ENCODE measurements around the gene SS18.
"Not testable (repeated sequence)": the region's sequence is repeated elsewhere in the genome, so short reads cannot be mapped to it uniquely, and the experiment has no call there.

Gene SS18

GRCh38 chr18:26127786-26128185, 37.4 kb upstream of the SS18 start:
- Histone ChIP-seq H2AK5ac (ENCODE audit: low read length) (no peak overlapping the region), H3K4me3 (ENCODE audit: low read length) (no peak overlapping the region), H3K27ac (ENCODE audit: low read depth, low read length) (no peak overlapping the region), H3K4me2 (ENCODE audit: low read length) (no peak overlapping the region), H3K9ac (ENCODE audit: low read length) (no peak overlapping the region), H3K18ac (ENCODE audit: low read length) (no peak overlapping the region), H3K79me1 (ENCODE audit: low read length) (no peaks in the 10 kb centered on the region), H3K27me3 (ENCODE audit: insufficient read depth, low read length, poor library complexity) (no peaks in the 10 kb centered on the region), H4K5ac (ENCODE audit: low read length) (no peak overlapping the region), H3K56ac (ENCODE audit: low read length) (no peak overlapping the region), H2BK15ac (replicated peaks; ENCODE audit: low read depth) (no peak overlapping the region), H3K4me1 (ENCODE audit: control insufficient read depth, low read depth, low read length) (no peaks in the 10 kb centered on the region), H2BK5ac (ENCODE audit: low read length) (no peak overlapping the region), H3K36me3 (ENCODE audit: control insufficient read depth, insufficient read depth, low read length) (no peaks in the 10 kb centered on the region), H3K4ac (ENCODE audit: low read depth, low read length) (no peak overlapping the region), H2BK120ac (ENCODE audit: low read depth, low read length) (no peak overlapping the region), H3K23ac (ENCODE audit: low read length) (no peak overlapping the region), H3K79me2 (ENCODE audit: control insufficient read depth, insufficient read depth, low read length) (no peaks in the 10 kb centered on the region), H4K8ac (ENCODE audit: low read depth, low read length) (no peak overlapping the region)
- DNase-seq = no peak
- WGBS (ENCODE audit: extremely low coverage, insufficient coverage, low lambda C conversion rate) = no CpG with 5 or more reads among the region's 5 CpGs

GRCh38 chr18:26121994-26122393, 31.6 kb upstream of the SS18 start:
- H4K8ac ChIP-seq (ENCODE audit: low read depth, low read length); H3K56ac ChIP-seq (ENCODE audit: low read length); H2BK5ac ChIP-seq (ENCODE audit: low read length); H4K5ac ChIP-seq (ENCODE audit: low read length); H3K4me3 ChIP-seq (ENCODE audit: low read length); H3K79me2 ChIP-seq (ENCODE audit: control insufficient read depth, insufficient read depth, low read length); H3K23ac ChIP-seq (ENCODE audit: low read length); DNase-seq; H3K4me1 ChIP-seq (ENCODE audit: control insufficient read depth, low read depth, low read length); H3K4ac ChIP-seq (ENCODE audit: low read depth, low read length); H2BK15ac ChIP-seq (replicated peaks; ENCODE audit: low read depth); H2BK120ac ChIP-seq (ENCODE audit: low read depth, low read length); H2AK5ac ChIP-seq (ENCODE audit: low read length); H3K18ac ChIP-seq (ENCODE audit: low read length); H3K27ac ChIP-seq (ENCODE audit: low read depth, low read length); H3K79me1 ChIP-seq (ENCODE audit: low read length); H3K36me3 ChIP-seq (ENCODE audit: control insufficient read depth, insufficient read depth, low read length); H3K27me3 ChIP-seq (ENCODE audit: insufficient read depth, low read length, poor library complexity); H3K9ac ChIP-seq (ENCODE audit: low read length); H3K4me2 ChIP-seq (ENCODE audit: low read length): not testable (repeated sequence)
- no CpG with 5 or more reads among the region's 2 CpGs for WGBS (ENCODE audit: extremely low coverage, insufficient coverage, low lambda C conversion rate)

DNA sequence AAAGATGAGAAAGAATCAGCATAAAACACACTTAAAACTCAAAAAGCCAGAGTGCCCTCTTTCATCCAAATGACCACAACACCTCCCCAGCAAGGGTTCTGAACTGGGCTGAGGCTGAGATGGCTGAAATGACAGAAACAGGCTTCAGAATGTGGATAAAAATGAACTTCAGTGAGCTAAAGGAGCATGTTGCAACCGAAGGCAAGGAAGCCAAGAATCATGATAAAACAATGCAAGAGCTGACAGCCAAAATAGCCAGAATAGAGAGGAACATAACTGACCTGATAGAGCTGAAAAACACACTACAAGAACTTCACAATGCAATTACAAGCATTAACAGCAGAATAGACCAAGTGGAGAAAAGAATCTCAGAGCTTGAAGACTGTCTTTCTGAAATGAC, 31.1 kb upstream of the SS18 start:
- Histone ChIP-seq H3K9ac (ENCODE audit: low read length) (no peak overlapping the region), H2BK120ac (ENCODE audit: low read depth, low read length) (no peak overlapping the region), H3K4me3 (ENCODE audit: low read length) (no peak overlapping the region), H4K8ac (ENCODE audit: low read depth, low read length) (no peak overlapping the region), H2BK15ac (replicated peaks; ENCODE audit: low read depth) (no peak overlapping the region), H2AK5ac (ENCODE audit: low read length) (no peak overlapping the region), H2BK5ac (ENCODE audit: low read length) (no peak overlapping the region), H3K79me1 (ENCODE audit: low read length) (no peaks in the 10 kb centered on the region), H4K5ac (ENCODE audit: low read length) (no peak overlapping the region), H3K56ac (ENCODE audit: low read length) (no peak overlapping the region), H3K4me2 (ENCODE audit: low read length) (no peak overlapping the region), H3K27ac (ENCODE audit: low read depth, low read length) (no peak overlapping the region), H3K27me3 (ENCODE audit: insufficient read depth, low read length, poor library complexity) (no peaks in the 10 kb centered on the region), H3K36me3 (ENCODE audit: control insufficient read depth, insufficient read depth, low read length) (no peaks in the 10 kb centered on the region), H3K4ac (ENCODE audit: low read depth, low read length) (no peak overlapping the region), H3K23ac (ENCODE audit: low read length) (no peak overlapping the region), H3K79me2 (ENCODE audit: control insufficient read depth, insufficient read depth, low read length) (no peaks in the 10 kb centered on the region), H3K18ac (ENCODE audit: low read length) (no peak overlapping the region), H3K4me1 (ENCODE audit: control insufficient read depth, low read depth, low read length) (no peaks in the 10 kb centered on the region)
- DNase-seq = no peak
- WGBS (ENCODE audit: extremely low coverage, insufficient coverage, low lambda C conversion rate) = no CpG with 5 or more reads among the region's 1 CpG

- Histone ChIP-seq H3K27ac (ENCODE audit: low read depth, low read length) (no peak overlapping the region), H3K4me2 (ENCODE audit: low read length) (no peak overlapping the region), H3K79me2 (ENCODE audit: control insufficient read depth, insufficient read depth, low read length) (no peaks in the 10 kb centered on the region), H3K4me3 (ENCODE audit: low read length) (no peak overlapping the region), H2BK15ac (replicated peaks; ENCODE audit: low read depth) (no peak overlapping the region), H2AK5ac (ENCODE audit: low read length) (no peak overlapping the region), H3K18ac (ENCODE audit: low read length) (no peak overlapping the region), H3K4me1 (ENCODE audit: control insufficient read depth, low read depth, low read length) (no peaks in the 10 kb centered on the region), H2BK5ac (ENCODE audit: low read length) (no peak overlapping the region), H3K36me3 (ENCODE audit: control insufficient read depth, insufficient read depth, low read length) (no peaks in the 10 kb centered on the region), H3K9ac (ENCODE audit: low read length) (no peak overlapping the region), H4K8ac (ENCODE audit: low read depth, low read length) (no peak overlapping the region), H3K23ac (ENCODE audit: low read length) (no peak overlapping the region), H2BK120ac (ENCODE audit: low read depth, low read length) (no peak overlapping the region), H3K4ac (ENCODE audit: low read depth, low read length) (no peak overlapping the region), H3K27me3 (ENCODE audit: insufficient read depth, low read length, poor library complexity) (no peaks in the 10 kb centered on the region), H3K79me1 (ENCODE audit: low read length) (no peaks in the 10 kb centered on the region), H4K5ac (ENCODE audit: low read length) (no peak overlapping the region), H3K56ac (ENCODE audit: low read length) (no peak overlapping the region)
- no CpG with 5 or more reads among the region's 5 CpGs for whole genome bisulfite sequencing (ENCODE audit: extremely low coverage, insufficient coverage, low lambda C conversion rate)
- DNase-seq = no peak
Observed at GRCh38 chr18:26119246-26119645, 28.8 kb upstream of the SS18 start.

- H3K79me1 ChIP-seq (ENCODE audit: low read length) = no peaks in the 10 kb centered on the region
- no peak overlapping the region for H3K23ac ChIP-seq (ENCODE audit: low read length)
- no peak overlapping the region for H3K9ac ChIP-seq (ENCODE audit: low read length)
- H3K36me3 ChIP-seq (ENCODE audit: control insufficient read depth, insufficient read depth, low read length) = no peaks in the 10 kb centered on the region
- H3K4me1 ChIP-seq (ENCODE audit: control insufficient read depth, low read depth, low read length) = no peaks in the 10 kb centered on the region
- WGBS (ENCODE audit: extremely low coverage, insufficient coverage, low lambda C conversion rate) = no CpG with 5 or more reads among the region's 1 CpG
- H4K8ac ChIP-seq (ENCODE audit: low read depth, low read length) = no peak overlapping the region
- no peak overlapping the region for H2BK120ac ChIP-seq (ENCODE audit: low read depth, low read length)
- H3K27me3 ChIP-seq (ENCODE audit: insufficient read depth, low read length, poor library complexity) = no peaks in the 10 kb centered on the region
- no peak overlapping the region for H3K56ac ChIP-seq (ENCODE audit: low read length)
- no peak overlapping the region for H2BK15ac ChIP-seq (replicated peaks; ENCODE audit: low read depth)
- H2AK5ac ChIP-seq (ENCODE audit: low read length) = no peak overlapping the region
- DNase-seq = no peak
- no peak overlapping the region for H3K4me3 ChIP-seq (ENCODE audit: low read length)
- no peaks in the 10 kb centered on the region for H3K79me2 ChIP-seq (ENCODE audit: control insufficient read depth, insufficient read depth, low read length)
- no peak overlapping the region for H3K18ac ChIP-seq (ENCODE audit: low read length)
- H4K5ac ChIP-seq (ENCODE audit: low read length) = no peak overlapping the region
- no peak overlapping the region for H3K4ac ChIP-seq (ENCODE audit: low read depth, low read length)
- H2BK5ac ChIP-seq (ENCODE audit: low read length) = no peak overlapping the region
- no peak overlapping the region for H3K27ac ChIP-seq (ENCODE audit: low read depth, low read length)
- no peak overlapping the region for H3K4me2 ChIP-seq (ENCODE audit: low read length)
Observed at GRCh38 chr18:26104035-26104434, 13.6 kb upstream of the SS18 start.

DNA sequence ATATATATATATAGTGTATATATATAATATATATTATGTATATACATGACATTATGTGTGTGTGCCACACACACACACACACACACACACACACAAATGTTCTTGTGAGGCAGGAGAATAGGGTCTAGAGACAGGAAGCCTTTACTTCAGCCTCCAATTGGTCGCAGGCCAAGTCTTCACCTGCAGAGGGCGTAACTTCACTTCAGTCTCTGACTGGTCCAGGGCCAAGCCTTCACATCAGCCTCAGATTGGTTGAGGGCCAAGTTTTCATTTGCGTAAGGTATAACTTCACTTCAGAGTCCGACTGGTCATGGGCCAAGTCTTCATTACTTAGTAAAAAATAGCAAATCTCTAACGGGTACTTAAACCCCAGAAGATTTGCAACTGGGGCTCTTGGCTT, 13.2 kb upstream of the SS18 start:
- H3K4me3 ChIP-seq (ENCODE audit: low read length) = no peak overlapping the region
- no peak overlapping the region for H2AK5ac ChIP-seq (ENCODE audit: low read length)
- no peak overlapping the region for H2BK15ac ChIP-seq (replicated peaks; ENCODE audit: low read depth)
- no peak overlapping the region for H3K23ac ChIP-seq (ENCODE audit: low read length)
- no peak overlapping the region for H3K56ac ChIP-seq (ENCODE audit: low read length)
- no peak overlapping the region for H3K27ac ChIP-seq (ENCODE audit: low read depth, low read length)
- DNase-seq = peak; percentile 80
- H3K4ac ChIP-seq (ENCODE audit: low read depth, low read length) = no peak overlapping the region
- H3K9ac ChIP-seq (ENCODE audit: low read length) = no peak overlapping the region
- H3K79me1 ChIP-seq (ENCODE audit: low read length) = no peaks in the 10 kb centered on the region
- no peak overlapping the region for H4K5ac ChIP-seq (ENCODE audit: low read length)
- no peak overlapping the region for H3K4me2 ChIP-seq (ENCODE audit: low read length)
- H3K36me3 ChIP-seq (ENCODE audit: control insufficient read depth, insufficient read depth, low read length) = no peaks in the 10 kb centered on the region
- no CpG with 5 or more reads among the region's 5 CpGs for WGBS (ENCODE audit: extremely low coverage, insufficient coverage, low lambda C conversion rate)
- H3K4me1 ChIP-seq (ENCODE audit: control insufficient read depth, low read depth, low read length) = no peaks in the 10 kb centered on the region
- H3K18ac ChIP-seq (ENCODE audit: low read length) = no peak overlapping the region
- no peaks in the 10 kb centered on the region for H3K79me2 ChIP-seq (ENCODE audit: control insufficient read depth, insufficient read depth, low read length)
- H3K27me3 ChIP-seq (ENCODE audit: insufficient read depth, low read length, poor library complexity) = no peaks in the 10 kb centered on the region
- H2BK120ac ChIP-seq (ENCODE audit: low read depth, low read length) = no peak overlapping the region
- no peak overlapping the region for H4K8ac ChIP-seq (ENCODE audit: low read depth, low read length)
- H2BK5ac ChIP-seq (ENCODE audit: low read length) = no peak overlapping the region
